ENCODE measurements around the gene RRP7A.
A peak's percentile ranks its signal among the peaks of the same experiment; 100 is the strongest.
"Not testable (repeated sequence)": the region's sequence is repeated elsewhere in the genome, so short reads cannot be mapped to it uniquely, and the experiment has no call there.

The RRP7A gene

GRCh38 chr22:42519525-42520401 is at the start of gene RRP7A:
RRP7A (minus strand) TSS chr22:42519796; CDS start chr22:42519786, 10 bp downstream.
- peak; percentile 76 to 82 for DNase-seq (ENCODE audit: low read depth in 1 of 2, low spot score in 1 of 2)

DNA sequence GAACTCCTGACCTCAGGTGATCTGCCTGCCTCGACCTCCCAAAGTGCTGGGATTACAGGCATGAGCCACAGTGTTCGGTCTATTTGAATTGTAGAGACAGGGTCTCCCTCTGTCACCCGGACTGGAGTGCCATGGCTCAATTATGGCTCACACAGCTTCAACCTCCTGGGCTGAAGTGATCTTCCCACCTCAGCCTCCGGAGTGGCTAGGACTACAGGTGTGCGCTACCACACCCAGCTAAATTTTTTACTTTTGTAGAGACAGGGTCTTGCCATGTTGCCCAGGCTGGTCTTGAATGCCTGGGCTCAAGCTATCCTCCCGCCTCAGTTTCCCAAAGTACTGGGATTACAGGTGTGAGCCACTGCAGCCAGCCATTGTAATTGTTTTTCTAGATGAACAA is 48.4 kb upstream of the RRP7A start:
- DNase-seq (ENCODE audit: low read depth in 1 of 2, low spot score in 1 of 2): not testable (repeated sequence)

GRCh38 chr22:42565956-42566355 is 46.4 kb upstream of the RRP7A start:
- no peak for DNase-seq (ENCODE audit: low read depth in 1 of 2, low spot score in 1 of 2)

DNA sequence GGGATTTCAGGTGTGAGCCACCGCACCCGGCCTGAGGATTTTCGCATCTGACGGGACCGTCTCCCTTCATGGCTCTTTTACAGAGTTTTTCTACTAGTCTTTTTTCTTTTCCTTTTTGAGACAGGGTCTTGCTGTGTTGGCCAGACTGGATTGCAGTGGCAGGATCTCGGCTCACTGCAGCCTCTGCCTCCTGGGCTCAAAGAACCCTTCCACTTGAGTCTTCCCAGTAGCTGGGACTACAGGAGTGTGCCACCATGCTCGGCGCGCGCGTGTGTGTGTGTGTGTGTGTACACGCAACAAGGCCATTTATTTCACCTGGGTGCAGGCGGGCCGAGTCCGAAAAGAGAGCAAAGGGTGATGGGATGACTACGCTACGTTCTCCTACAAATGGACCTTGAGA is 45.1 kb upstream of the RRP7A start:
- DNase-seq (ENCODE audit: low read depth in 1 of 2, low spot score in 1 of 2): no peak

DNA sequence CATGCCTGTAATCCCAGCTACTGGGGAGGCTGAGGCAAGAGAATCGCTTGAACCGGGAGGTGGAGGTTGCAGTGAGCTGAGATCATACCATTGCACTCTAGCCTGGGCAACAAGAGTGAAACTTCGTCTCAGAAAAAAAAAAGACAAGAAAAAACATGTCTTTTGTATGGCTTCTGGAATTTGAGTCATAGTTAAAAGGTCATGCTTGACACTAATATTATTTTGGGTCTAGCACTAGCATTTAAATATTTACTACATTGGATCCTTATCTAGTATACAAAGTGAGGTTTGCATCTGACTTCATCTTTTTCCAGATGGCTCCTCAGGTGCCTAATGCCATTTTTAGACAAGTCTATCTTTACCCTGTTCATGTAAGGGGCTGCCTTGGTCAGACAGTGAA is 44.3 kb upstream of the RRP7A start:
- not testable (repeated sequence) for DNase-seq (ENCODE audit: low read depth in 1 of 2, low spot score in 1 of 2)

DNA sequence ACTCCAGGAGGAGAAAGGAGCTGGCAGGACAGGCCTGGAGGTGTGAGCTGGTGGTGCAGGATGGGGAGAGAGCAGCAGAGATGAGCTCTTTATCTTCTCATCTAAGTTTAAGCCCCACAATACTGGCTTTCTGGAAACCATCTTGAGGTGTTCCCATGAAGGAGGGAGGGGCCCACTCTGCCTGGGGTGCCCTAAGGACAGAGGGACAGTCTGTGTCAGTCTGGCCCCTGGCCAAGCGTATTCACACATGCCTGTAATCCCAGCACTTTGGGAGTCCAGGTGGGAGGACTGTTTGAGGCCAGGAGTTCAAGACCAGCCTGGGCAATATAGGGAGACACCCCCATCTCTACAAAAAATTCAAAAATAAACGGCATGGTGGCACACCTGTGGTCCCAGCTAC is 43.1 kb upstream of the RRP7A start:
- DNase-seq (ENCODE audit: low read depth in 1 of 2, low spot score in 1 of 2): no peak

GRCh38 chr22:42562279-42562678 is 42.7 kb upstream of the RRP7A start:
- DNase-seq (ENCODE audit: low read depth in 1 of 2, low spot score in 1 of 2): no peak

- no peak for DNase-seq (ENCODE audit: low read depth in 1 of 2, low spot score in 1 of 2)
These were observed 42.3 kb upstream of the RRP7A start for GRCh38 chr22:42561856-42562255.

GRCh38 chr22:42560781-42561180 is 41.2 kb upstream of the RRP7A start:
- no peak for DNase-seq (ENCODE audit: low read depth in 1 of 2, low spot score in 1 of 2)

- no peak for DNase-seq (ENCODE audit: low read depth in 1 of 2, low spot score in 1 of 2)
These were observed 40.8 kb upstream of the RRP7A start for GRCh38 chr22:42560381-42560780.

DNA sequence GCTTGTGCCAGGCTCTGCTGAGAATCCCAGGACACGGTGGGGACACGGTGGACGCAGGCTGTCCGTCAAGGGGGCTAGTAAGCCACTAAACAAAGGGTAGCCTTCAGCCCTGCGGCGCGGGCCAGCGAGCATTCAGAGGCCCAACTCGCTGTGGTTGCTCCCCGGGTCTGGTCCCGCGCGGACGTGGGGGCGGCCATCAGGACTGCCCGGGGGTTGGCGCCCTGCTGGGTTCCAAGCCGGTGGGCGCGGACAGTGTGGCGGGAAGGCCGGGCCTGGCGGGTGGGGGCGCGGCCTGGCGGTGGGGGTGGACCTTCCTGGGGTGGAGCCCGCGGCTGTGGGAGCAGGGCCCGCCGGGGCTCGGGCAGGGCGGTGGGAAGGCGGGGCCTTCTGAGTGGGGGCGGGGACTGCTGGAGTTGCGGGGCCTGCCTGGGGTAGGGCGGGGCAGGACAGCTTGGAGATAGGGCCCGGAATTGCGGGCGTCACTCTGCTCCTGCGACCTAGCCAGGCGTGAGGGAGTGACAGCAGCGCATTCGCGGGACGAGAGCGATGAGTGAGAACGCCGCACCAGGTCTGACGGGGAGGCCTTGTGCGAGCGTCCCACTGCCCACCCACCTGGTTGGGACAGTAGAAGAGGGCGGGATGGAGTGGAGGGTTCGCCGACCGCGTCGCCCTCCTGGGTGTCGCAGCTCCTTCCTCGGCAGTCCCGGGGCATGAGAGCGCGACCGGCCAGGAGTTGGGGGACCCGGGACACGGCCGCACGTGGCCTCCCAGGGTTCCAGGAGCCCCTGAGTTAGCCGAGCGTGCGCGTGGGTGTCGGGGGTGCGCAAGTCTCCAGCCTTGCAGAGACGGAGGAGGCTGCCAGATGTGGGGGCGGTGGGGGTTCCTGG is 34.1 kb upstream of the RRP7A start, which contains the start of gene SERHL2:
Gene SERHL2 (plus strand): TSS at position 482 of the 887 bp plus-strand sequence. CDS start 65 bp downstream, at position 547.
- DNase-seq (ENCODE audit: low read depth in 1 of 2, low spot score in 1 of 2): peak; percentile 77 to 83

DNA sequence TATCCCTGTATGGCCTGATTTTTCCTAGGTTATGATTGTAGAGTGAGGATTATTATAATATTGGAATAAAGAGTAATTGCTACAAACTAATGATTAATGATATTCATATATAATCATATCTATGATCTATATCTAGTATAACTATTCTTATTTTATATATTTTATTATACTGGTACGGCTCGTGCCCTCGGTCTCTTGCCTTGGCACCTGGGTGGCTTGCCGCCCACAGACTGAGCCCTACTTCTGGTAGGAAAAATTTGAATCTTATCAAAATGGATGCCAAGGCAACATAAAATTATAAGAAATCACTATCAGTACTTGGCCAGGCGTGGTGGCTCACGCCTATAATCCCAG is 32.7 kb upstream of the RRP7A start:
- not testable (repeated sequence) for DNase-seq (ENCODE audit: low read depth in 1 of 2, low spot score in 1 of 2)

GRCh38 chr22:42549331-42550060 is 29.9 kb upstream of the RRP7A start:
- no peak for DNase-seq (ENCODE audit: low read depth in 1 of 2, low spot score in 1 of 2)

DNA sequence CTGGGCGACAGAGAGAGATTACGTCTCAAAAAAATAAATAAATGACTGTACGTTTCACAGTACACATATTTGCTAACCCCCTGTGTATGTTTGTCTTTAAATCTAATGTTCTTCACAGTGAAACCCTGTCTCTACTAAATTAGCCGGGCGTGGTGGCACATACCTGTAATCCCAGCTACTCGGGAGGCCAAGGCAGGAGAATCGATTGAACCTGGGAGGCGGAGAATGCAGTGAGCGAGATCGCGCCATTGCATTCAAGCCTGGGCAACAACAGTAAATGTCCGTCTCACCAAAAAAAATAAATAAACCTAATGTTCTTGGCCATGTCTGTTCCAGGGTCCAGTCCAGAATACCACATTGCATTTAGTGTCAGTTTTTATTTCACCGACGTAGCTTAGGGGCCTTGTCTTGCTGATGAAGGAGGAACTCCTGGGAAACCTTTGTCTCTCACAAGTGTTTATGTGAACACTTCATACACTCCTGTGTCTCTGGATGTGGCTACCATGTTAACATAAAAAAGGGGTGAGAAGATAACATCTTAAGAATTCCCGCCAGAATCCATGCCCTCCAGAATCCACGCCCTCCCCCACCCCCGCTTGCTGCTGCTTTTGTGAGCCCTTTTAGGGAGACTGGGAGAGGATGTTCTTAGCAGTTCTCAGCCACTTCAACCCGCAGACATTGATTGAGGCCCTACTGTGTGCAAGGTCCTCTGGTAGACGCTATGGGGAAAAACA is 29.2 kb upstream of the RRP7A start:
- no peak for DNase-seq (ENCODE audit: low read depth in 1 of 2, low spot score in 1 of 2)

DNA sequence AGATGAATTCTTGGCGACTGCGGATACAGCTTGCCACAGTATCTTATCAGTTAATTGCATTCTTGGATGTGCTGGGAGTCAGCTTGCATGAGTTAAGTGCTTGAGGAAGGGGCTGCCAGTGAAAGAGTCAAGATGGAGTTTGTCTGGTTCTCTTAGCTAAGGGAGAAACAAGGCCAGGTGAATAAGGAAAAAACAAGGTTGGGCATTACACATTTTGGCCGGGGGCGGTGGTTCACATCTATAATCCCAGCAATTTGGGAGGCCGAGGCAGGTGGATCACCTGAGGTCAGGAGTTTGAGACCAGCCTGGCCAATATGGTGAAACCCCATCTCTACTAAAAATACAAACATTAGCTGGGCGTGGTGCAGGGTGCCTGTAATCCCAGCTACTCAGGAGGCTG is 28.5 kb upstream of the RRP7A start:
- DNase-seq (ENCODE audit: low read depth in 1 of 2, low spot score in 1 of 2): not testable (repeated sequence)

GRCh38 chr22:42547562-42547961 is 28.0 kb upstream of the RRP7A start:
- DNase-seq (ENCODE audit: low read depth in 1 of 2, low spot score in 1 of 2): no peak

DNA sequence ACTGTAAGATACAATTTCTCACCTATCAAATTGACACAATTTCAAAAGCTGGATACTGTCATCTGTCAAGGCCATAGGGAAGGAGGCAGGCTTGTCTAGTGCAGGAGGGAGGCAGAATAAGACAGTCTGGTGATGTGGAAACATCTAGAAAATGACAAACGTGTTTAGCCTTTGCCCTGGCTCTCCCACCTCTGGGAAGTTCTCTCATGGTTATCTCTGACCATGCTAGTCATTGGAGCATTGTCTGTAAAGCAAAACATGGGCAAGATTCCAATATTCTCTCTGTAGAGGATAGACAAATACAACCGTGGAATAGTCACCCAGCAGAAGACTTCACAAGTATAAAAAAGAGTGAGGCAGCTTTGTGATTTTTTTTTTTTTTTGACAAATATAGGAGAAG is 25.1 kb upstream of the RRP7A start:
- no peak for DNase-seq (ENCODE audit: low read depth in 1 of 2, low spot score in 1 of 2)

GRCh38 chr22:42539236-42539771 is 19.7 kb upstream of the RRP7A start:
- not testable (repeated sequence) for DNase-seq (ENCODE audit: low read depth in 1 of 2, low spot score in 1 of 2)

GRCh38 chr22:42537199-42537831 is 17.7 kb upstream of the RRP7A start:
- not testable (repeated sequence) for DNase-seq (ENCODE audit: low read depth in 1 of 2, low spot score in 1 of 2)

DNA sequence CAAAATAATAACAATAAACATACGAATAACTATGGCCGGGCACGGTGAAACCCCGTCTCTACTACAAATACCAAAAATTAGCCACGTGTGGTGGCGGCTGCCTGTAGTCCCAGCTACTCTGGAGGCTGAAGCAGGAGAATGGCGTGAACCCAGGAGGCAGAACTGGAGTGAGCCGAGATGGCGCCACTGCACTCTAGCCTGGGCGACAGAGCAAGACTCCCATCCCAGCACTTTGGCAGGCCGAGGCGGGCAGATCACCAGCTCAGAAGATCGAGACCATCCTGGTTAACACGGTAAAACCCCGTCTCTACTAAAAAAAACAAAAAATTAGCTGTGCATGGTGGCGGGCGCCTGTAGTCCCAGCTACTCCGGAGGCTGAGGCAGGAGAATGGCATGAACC is 17.0 kb upstream of the RRP7A start:
- DNase-seq (ENCODE audit: low read depth in 1 of 2, low spot score in 1 of 2): not testable (repeated sequence)

Measured in stimulated activated CD4-positive, alpha-beta T cell treated with anti-CD3 and anti-CD28 coated beads, Interleukin-15, amount 100 ng/mL, for 1 hour (primary cell).